Brain microvascular endothelial cell (primary cell): ENCODE data around the gene ELL2.

ENCODE experiments used
- DNase-seq: peaks from one replicate; pipeline ENCODE4 v3.0.0-alpha.2; 2020
- H3K27ac ChIP-seq: fragments of 250-450 bp; sonication (Bioruptor Pico); 2 replicates; pipeline ENCODE4 v1.5.1; 2020; ENCODE audit warnings: mild to moderate bottlenecking, moderate library complexity
- H3K27me3 ChIP-seq: fragments of 250-450 bp; sonication (Bioruptor Pico); replicated peaks from 2 replicates; pipeline ENCODE4 v1.5.1; 2020; ENCODE audit warnings: mild to moderate bottlenecking
- H3K36me3 ChIP-seq: fragments of 250-450 bp; sonication (Bioruptor Pico); replicated peaks from 2 replicates; pipeline ENCODE4 v1.5.1; 2020; ENCODE audit warnings: mild to moderate bottlenecking
- H3K4me3 ChIP-seq: 2 replicates; pipeline ENCODE4 v1.5.1; 2011; ENCODE audit warnings: low read depth, mild to moderate bottlenecking, control low read depth, low read length, moderate library complexity
- CTCF ChIP-seq: IDR thresholded peaks from 2 replicates; pipeline ENCODE4 v1.5.1; 2011; ENCODE audit warnings: low read depth, mild to moderate bottlenecking, moderate library complexity, low read length, control low read depth, inconsistent platforms; ENCODE audit errors: missing control alignments
- in situ Hi-C: cut with HindIII; loops from 2 replicates; pipeline ENCODE4 v1.10.0; 2017; ENCODE audit warnings: low sequenced_read_pairs, low pct_ligation_motif_present

The ELL2 gene

GRCh38 chr5:96004754-96005153, 43.1 kb upstream of the ELL2 start:
- Histone ChIP-seq H3K36me3 (no peaks in the 10 kb centered on the region), H3K27me3 (no peaks in the 10 kb centered on the region), H3K4me3 (no peak overlapping the region), H3K27ac (no peak overlapping the region)
- no peak for DNase-seq
- in situ Hi-C loops: no loop called here
- no peak for TF ChIP-seq CTCF

- H3K36me3 ChIP-seq: no peaks in the 10 kb centered on the region
- in situ Hi-C loops: no loop called here
- no peaks in the 10 kb centered on the region for H3K27me3 ChIP-seq
- no peak overlapping the region for H3K4me3 ChIP-seq
- no peak overlapping the region for H3K27ac ChIP-seq
- no peak for TF ChIP-seq CTCF
- no peak for DNase-seq
These were observed 42.4 kb upstream of the ELL2 start for GRCh38 chr5:96004087-96004486.

- Histone ChIP-seq H3K4me3 (no peak overlapping the region), H3K27ac (no peak overlapping the region), H3K36me3 (no peaks in the 10 kb centered on the region), H3K27me3 (no peaks in the 10 kb centered on the region)
- DNase-seq: no peak
- no peak for TF ChIP-seq CTCF
- in situ Hi-C loops: no loop called here
These were observed 39.6 kb upstream of the ELL2 start for GRCh38 chr5:96001262-96001661.

- no peaks in the 10 kb centered on the region for H3K27me3 ChIP-seq
- TF ChIP-seq CTCF: no peak
- no peaks in the 10 kb centered on the region for H3K36me3 ChIP-seq
- in situ Hi-C loops: no loop called here
- H3K27ac ChIP-seq: no peak overlapping the region
- H3K4me3 ChIP-seq: no peak overlapping the region
- no peak for DNase-seq
These were observed 38.7 kb upstream of the ELL2 start for GRCh38 chr5:96000308-96000707.

GRCh38 chr5:95996904-95997723, 35.5 kb upstream of the ELL2 start:
- no peak for DNase-seq
- in situ Hi-C loops: no loop called here
- Histone ChIP-seq H3K36me3 (no peaks in the 10 kb centered on the region), H3K27ac (no peak overlapping the region), H3K27me3 (no peaks in the 10 kb centered on the region), H3K4me3 (no peak overlapping the region)
- no peak for TF ChIP-seq CTCF
